GM23338 (cell line): ENCODE measurements around the gene RAD51D. TPM values are rescaled to one million over a fixed set of nuclear protein-coding genes. Genes with fewer than 3 reads are reported as not detected.

Experiments
- ATAC-seq: fragments of 200-7000 bp; cut with Tn5 transposase; 3 replicates; pipeline ENCODE4 v1.9.1; 2020
- DNase-seq: peaks from one replicate; pipeline ENCODE4 v3.0.0-alpha.2; 2015; ENCODE audit warnings: low spot score
- H2AFZ ChIP-seq: fragments of 200-600 bp; sonication (generic); 2 replicates; pipeline ENCODE4 v1.8.0; 2016; ENCODE audit warnings: antibody characterized with exemption, mild to moderate bottlenecking, moderate library complexity
- H3F3A ChIP-seq: fragments of 200-600 bp; sonication (generic); replicated peaks from 2 replicates; pipeline ENCODE4 v1.8.0; 2017; ENCODE audit warnings: antibody characterized with exemption, mixed run types, low read depth
- H3K27ac ChIP-seq: fragments of 200-600 bp; sonication (generic); 2 replicates; pipeline ENCODE4 v1.6.1; 2016; ENCODE audit warnings: low read depth
- H3K27me3 ChIP-seq: fragments of 200-600 bp; sonication (generic); 2 replicates; pipeline ENCODE4 v1.8.0; 2016; ENCODE audit warnings: mild to moderate bottlenecking, mixed run types, moderate library complexity; ENCODE audit not compliant: insufficient read depth
- H3K36me3 ChIP-seq: fragments of 200-600 bp; sonication (generic); 2 replicates; pipeline ENCODE4 v1.8.0; 2016; ENCODE audit warnings: mild to moderate bottlenecking; ENCODE audit not compliant: insufficient read depth
- H3K4me1 ChIP-seq: fragments of 200-600 bp; sonication (generic); 2 replicates; pipeline ENCODE4 v1.8.0; 2016; ENCODE audit warnings: mild to moderate bottlenecking, moderate library complexity; ENCODE audit not compliant: insufficient read depth
- H3K4me2 ChIP-seq: fragments of 200-600 bp; sonication (generic); 2 replicates; pipeline ENCODE4 v1.7.1; 2017; ENCODE audit warnings: mixed run types
- H3K4me3 ChIP-seq: fragments of 200-600 bp; sonication (generic); 2 replicates; pipeline ENCODE4 v1.6.1; 2016; ENCODE audit warnings: mixed run types
- H3K79me2 ChIP-seq: fragments of 200-600 bp; sonication (generic); replicated peaks from 2 replicates; pipeline ENCODE4 v1.8.0; 2017; ENCODE audit warnings: mild to moderate bottlenecking; ENCODE audit not compliant: insufficient read depth
- H3K9me2 ChIP-seq: fragments of 200-600 bp; sonication (generic); 2 replicates; pipeline ENCODE4 v1.8.0; 2017; ENCODE audit not compliant: insufficient read depth
- H4K20me1 ChIP-seq: fragments of 200-600 bp; sonication (generic); replicated peaks from 2 replicates; pipeline ENCODE4 v1.8.0; 2017; ENCODE audit warnings: mild to moderate bottlenecking; ENCODE audit not compliant: insufficient read depth
- H3K27ac Mint-ChIP-seq: 2 replicates; pipeline ENCODE4 v1.8.0; 2020; ENCODE audit warnings: inconsistent platforms, mild to moderate bottlenecking, moderate library complexity, mixed read lengths
- H3K27me3 Mint-ChIP-seq: 3 replicates; pipeline ENCODE4 v1.8.0; 2022; ENCODE audit warnings: low read depth, mild to moderate bottlenecking, moderate library complexity, mixed read lengths, inconsistent platforms; ENCODE audit not compliant: insufficient read depth, poor library complexity
- H3K36me3 Mint-ChIP-seq: 3 replicates; pipeline ENCODE4 v1.8.0; 2021; ENCODE audit warnings: low read depth, mild to moderate bottlenecking, inconsistent platforms, moderate library complexity, mixed read lengths
- H3K4me1 Mint-ChIP-seq: 3 replicates; pipeline ENCODE4 v1.8.0; 2020; ENCODE audit warnings: mild to moderate bottlenecking, inconsistent platforms, mixed read lengths
- H3K4me3 Mint-ChIP-seq: 3 replicates; pipeline ENCODE4 v1.8.0; 2021; ENCODE audit warnings: moderate library complexity, mild to moderate bottlenecking, inconsistent platforms, mixed read lengths
- H3K9me3 Mint-ChIP-seq: 3 replicates; pipeline ENCODE4 v1.8.0; 2020; ENCODE audit warnings: moderate library complexity, mild to moderate bottlenecking, inconsistent platforms, mixed read lengths
- CREB1 ChIP-seq: fragments of 250-450 bp; sonication (Bioruptor Pico); IDR thresholded peaks from 2 replicates; pipeline ENCODE4 v1.5.0; 2020; ENCODE audit warnings: low read depth, mild to moderate bottlenecking, moderate library complexity
- EZH2 ChIP-seq: fragments of 200-600 bp; sonication (generic); IDR thresholded peaks from one replicate; pipeline ENCODE4 v1.8.0; 2017; ENCODE audit warnings: antibody characterized with exemption, mild to moderate bottlenecking, low read depth; ENCODE audit not compliant: unreplicated experiment
- EZH2phosphoT487 ChIP-seq: fragments of 200-600 bp; sonication (generic); IDR thresholded peaks from one replicate; pipeline ENCODE4 v1.8.1; 2018; ENCODE audit warnings: antibody characterized with exemption; ENCODE audit not compliant: unreplicated experiment
- JUNB ChIP-seq: IDR thresholded peaks from one replicate; pipeline ENCODE4 v1.6.1; 2016; ENCODE audit warnings: antibody characterized with exemption; ENCODE audit not compliant: unreplicated experiment
- NANOG ChIP-seq: IDR thresholded peaks from 2 replicates; pipeline ENCODE4 v1.6.1; 2016; ENCODE audit warnings: antibody characterized with exemption, borderline replicate concordance
- POLR2AphosphoS5 ChIP-seq: IDR thresholded peaks from 2 replicates; pipeline ENCODE4 v1.6.1; 2016; ENCODE audit warnings: antibody characterized with exemption, low read depth
- REST ChIP-seq: IDR thresholded peaks from one replicate; pipeline ENCODE4 v1.6.1; 2018; ENCODE audit warnings: antibody characterized with exemption; ENCODE audit not compliant: unreplicated experiment
- STAT1 ChIP-seq: IDR thresholded peaks from one replicate; pipeline ENCODE4 v1.6.1; 2016; ENCODE audit warnings: antibody characterized with exemption; ENCODE audit not compliant: unreplicated experiment
- ZNF114 ChIP-seq: fragments of 250-450 bp; sonication (Bioruptor Pico); IDR thresholded peaks from 2 replicates; pipeline ENCODE4 v1.5.0; 2020; ENCODE audit warnings: mild to moderate bottlenecking, moderate library complexity
- ZNF331 ChIP-seq: fragments of 250-450 bp; sonication (Bioruptor Pico); IDR thresholded peaks from 2 replicates; pipeline ENCODE4 v1.5.0; 2020; ENCODE audit warnings: low read depth, mild to moderate bottlenecking, moderate library complexity
- polyA plus RNA-seq: library from polyadenylated mRNA; unstranded; fragments of >200 nt; fragmentation: Nextera tagmentation; extraction: Ambion mirVana; gene quantifications from 2 replicates; pipeline ENCODE4 v1.2.1, GENCODE V29; 2016
- total RNA-seq: library from RNA; depleted of rRNA; stranded (reverse); fragments of >200 nt; shearing (Covaris generic); gene quantifications from 2 replicates; pipeline ENCODE4 v1.2.3, GENCODE V29; 2014
- TF ChIP-seq, protein P1 (sequence below): IDR thresholded peaks from 2 replicates; pipeline ENCODE4 v1.6.1; 2016; ENCODE audit warnings: antibody characterized with exemption
- TF ChIP-seq, protein P2 (sequence below): fragments of 250-450 bp; sonication (Bioruptor Pico); IDR thresholded peaks from 2 replicates; pipeline ENCODE4 v1.5.0; 2020; ENCODE audit warnings: mild to moderate bottlenecking, moderate library complexity
- TF ChIP-seq, protein P3 (sequence below), 2 experiments: fragments of 200-600 bp in 1 of 2; sonication (generic) in 1 of 2; conservative IDR thresholded peaks; 2 replicates each; pipeline versions ENCODE4 v1.5.1 to v1.6.1; 2016 to 2017; ENCODE audit warnings: antibody characterized with exemption in 2 of 2, low read depth in 2 of 2, mild to moderate bottlenecking in 2 of 2, moderate library complexity in 1 of 2

The RAD51D gene
- total and polyA plus RNA-seq, 2 experiments from 2014 or later: 5.9 to 11.0 TPM

- ATAC-seq (no peak), DNase-seq (no peak)
- H2AFZ ChIP-seq: no peak overlapping the region
- H3K9me2 ChIP-seq: no peaks in the 10 kb centered on the region
- no peak overlapping the region for H3K4me3 ChIP-seq
- H3K36me3 ChIP-seq: no peaks in the 10 kb centered on the region; the same call in 1 of the 2 replicates
- no peak overlapping the region for H3K4me2 ChIP-seq
- H3K36me3 Mint-ChIP-seq: 0 out of 3 replicates have a peak, but pooled peaks cover 3% of the 10 kb centered on the region
- H3K27me3 ChIP-seq: no peaks in the 10 kb centered on the region
- TF ChIP-seq ZNF331 (CRISPR knock-in tag) (no peak), EZH2phosphoT487 (no peak), REST (no peak), NANOG (no peak), JUNB (no peak), CREB1 (CRISPR knock-in tag) (no peak), ZNF114 (CRISPR knock-in tag) (no peak), STAT1 (no peak), EZH2 (no peak), POLR2AphosphoS5 (no peak)
- TF ChIP-seq, protein P1, sequence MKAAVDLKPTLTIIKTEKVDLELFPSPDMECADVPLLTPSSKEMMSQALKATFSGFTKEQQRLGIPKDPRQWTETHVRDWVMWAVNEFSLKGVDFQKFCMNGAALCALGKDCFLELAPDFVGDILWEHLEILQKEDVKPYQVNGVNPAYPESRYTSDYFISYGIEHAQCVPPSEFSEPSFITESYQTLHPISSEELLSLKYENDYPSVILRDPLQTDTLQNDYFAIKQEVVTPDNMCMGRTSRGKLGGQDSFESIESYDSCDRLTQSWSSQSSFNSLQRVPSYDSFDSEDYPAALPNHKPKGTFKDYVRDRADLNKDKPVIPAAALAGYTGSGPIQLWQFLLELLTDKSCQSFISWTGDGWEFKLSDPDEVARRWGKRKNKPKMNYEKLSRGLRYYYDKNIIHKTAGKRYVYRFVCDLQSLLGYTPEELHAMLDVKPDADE: no peak
- TF ChIP-seq, protein P2, sequence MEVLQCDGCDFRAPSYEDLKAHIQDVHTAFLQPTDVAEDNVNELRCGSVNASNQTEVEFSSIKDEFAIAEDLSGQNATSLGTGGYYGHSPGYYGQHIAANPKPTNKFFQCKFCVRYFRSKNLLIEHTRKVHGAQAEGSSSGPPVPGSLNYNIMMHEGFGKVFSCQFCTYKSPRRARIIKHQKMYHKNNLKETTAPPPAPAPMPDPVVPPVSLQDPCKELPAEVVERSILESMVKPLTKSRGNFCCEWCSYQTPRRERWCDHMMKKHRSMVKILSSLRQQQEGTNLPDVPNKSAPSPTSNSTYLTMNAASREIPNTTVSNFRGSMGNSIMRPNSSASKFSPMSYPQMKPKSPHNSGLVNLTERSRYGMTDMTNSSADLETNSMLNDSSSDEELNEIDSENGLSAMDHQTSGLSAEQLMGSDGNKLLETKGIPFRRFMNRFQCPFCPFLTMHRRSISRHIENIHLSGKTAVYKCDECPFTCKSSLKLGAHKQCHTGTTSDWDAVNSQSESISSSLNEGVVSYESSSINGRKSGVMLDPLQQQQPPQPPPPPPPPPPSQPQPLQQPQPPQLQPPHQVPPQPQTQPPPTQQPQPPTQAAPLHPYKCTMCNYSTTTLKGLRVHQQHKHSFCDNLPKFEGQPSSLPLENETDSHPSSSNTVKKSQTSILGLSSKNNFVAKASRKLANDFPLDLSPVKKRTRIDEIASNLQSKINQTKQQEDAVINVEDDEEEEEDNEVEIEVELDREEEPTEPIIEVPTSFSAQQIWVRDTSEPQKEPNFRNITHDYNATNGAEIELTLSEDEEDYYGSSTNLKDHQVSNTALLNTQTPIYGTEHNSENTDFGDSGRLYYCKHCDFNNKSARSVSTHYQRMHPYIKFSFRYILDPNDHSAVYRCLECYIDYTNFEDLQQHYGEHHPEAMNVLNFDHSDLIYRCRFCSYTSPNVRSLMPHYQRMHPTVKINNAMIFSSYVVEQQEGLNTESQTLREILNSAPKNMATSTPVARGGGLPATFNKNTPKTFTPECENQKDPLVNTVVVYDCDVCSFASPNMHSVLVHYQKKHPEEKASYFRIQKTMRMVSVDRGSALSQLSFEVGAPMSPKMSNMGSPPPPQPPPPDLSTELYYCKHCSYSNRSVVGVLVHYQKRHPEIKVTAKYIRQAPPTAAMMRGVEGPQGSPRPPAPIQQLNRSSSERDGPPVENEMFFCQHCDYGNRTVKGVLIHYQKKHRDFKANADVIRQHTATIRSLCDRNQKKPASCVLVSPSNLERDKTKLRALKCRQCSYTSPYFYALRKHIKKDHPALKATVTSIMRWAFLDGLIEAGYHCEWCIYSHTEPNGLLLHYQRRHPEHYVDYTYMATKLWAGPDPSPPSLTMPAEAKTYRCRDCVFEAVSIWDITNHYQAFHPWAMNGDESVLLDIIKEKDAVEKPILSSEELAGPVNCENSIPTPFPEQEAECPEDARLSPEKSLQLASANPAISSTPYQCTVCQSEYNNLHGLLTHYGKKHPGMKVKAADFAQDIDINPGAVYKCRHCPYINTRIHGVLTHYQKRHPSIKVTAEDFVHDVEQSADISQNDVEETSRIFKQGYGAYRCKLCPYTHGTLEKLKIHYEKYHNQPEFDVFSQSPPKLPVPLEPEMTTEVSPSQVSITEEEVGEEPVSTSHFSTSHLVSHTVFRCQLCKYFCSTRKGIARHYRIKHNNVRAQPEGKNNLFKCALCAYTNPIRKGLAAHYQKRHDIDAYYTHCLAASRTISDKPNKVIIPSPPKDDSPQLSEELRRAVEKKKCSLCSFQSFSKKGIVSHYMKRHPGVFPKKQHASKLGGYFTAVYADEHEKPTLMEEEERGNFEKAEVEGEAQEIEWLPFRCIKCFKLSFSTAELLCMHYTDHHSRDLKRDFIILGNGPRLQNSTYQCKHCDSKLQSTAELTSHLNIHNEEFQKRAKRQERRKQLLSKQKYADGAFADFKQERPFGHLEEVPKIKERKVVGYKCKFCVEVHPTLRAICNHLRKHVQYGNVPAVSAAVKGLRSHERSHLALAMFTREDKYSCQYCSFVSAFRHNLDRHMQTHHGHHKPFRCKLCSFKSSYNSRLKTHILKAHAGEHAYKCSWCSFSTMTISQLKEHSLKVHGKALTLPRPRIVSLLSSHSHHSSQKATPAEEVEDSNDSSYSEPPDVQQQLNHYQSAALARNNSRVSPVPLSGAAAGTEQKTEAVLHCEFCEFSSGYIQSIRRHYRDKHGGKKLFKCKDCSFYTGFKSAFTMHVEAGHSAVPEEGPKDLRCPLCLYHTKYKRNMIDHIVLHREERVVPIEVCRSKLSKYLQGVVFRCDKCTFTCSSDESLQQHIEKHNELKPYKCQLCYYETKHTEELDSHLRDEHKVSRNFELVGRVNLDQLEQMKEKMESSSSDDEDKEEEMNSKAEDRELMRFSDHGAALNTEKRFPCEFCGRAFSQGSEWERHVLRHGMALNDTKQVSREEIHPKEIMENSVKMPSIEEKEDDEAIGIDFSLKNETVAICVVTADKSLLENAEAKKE (CRISPR knock-in tag): no peak
- TF ChIP-seq, protein P3, sequence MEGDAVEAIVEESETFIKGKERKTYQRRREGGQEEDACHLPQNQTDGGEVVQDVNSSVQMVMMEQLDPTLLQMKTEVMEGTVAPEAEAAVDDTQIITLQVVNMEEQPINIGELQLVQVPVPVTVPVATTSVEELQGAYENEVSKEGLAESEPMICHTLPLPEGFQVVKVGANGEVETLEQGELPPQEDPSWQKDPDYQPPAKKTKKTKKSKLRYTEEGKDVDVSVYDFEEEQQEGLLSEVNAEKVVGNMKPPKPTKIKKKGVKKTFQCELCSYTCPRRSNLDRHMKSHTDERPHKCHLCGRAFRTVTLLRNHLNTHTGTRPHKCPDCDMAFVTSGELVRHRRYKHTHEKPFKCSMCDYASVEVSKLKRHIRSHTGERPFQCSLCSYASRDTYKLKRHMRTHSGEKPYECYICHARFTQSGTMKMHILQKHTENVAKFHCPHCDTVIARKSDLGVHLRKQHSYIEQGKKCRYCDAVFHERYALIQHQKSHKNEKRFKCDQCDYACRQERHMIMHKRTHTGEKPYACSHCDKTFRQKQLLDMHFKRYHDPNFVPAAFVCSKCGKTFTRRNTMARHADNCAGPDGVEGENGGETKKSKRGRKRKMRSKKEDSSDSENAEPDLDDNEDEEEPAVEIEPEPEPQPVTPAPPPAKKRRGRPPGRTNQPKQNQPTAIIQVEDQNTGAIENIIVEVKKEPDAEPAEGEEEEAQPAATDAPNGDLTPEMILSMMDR (conservative IDR thresholded peaks at IDR 0.05; ENCODE audit: low read depth in 2 of 2): no peak
- no peak overlapping the region for H3K27ac ChIP-seq
- no peaks in the 10 kb centered on the region for H3K9me3 Mint-ChIP-seq
- H3K4me1 ChIP-seq: peaks cover 6% of the 10 kb centered on the region
- no peaks in the 10 kb centered on the region; the same call in 1 of the 2 replicates for H4K20me1 ChIP-seq
- H3K4me3 Mint-ChIP-seq: no peak overlapping the region
- H3K4me1 Mint-ChIP-seq: peaks cover 22% of the 10 kb centered on the region
- 0 out of 2 replicates have a peak, but pooled peaks cover 3% of the 10 kb centered on the region for H3F3A ChIP-seq
- no peaks in the 10 kb centered on the region for H3K79me2 ChIP-seq
- no peak overlapping the region for H3K27ac Mint-ChIP-seq
- no peaks in the 10 kb centered on the region for H3K27me3 Mint-ChIP-seq
Measured at GRCh38 chr17:35050170-35050569, 69.5 kb downstream of the RAD51D start.
